NCI-H524 treated with DMSO at 0.1 percent for 48 hours (cell line): Measurements from ENCODE around the gene MXRA8.
"Not testable (repeated sequence)": the region's sequence is repeated elsewhere in the genome, so short reads cannot be mapped to it uniquely, and the experiment has no call there.

Experiments used
- DNase-seq: peaks from one replicate; lab custom pipeline; 2025; lab: John Stamatoyannopoulos, UW

Gene MXRA8, protein sequence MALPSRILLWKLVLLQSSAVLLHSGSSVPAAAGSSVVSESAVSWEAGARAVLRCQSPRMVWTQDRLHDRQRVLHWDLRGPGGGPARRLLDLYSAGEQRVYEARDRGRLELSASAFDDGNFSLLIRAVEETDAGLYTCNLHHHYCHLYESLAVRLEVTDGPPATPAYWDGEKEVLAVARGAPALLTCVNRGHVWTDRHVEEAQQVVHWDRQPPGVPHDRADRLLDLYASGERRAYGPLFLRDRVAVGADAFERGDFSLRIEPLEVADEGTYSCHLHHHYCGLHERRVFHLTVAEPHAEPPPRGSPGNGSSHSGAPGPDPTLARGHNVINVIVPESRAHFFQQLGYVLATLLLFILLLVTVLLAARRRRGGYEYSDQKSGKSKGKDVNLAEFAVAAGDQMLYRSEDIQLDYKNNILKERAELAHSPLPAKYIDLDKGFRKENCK

DNA sequence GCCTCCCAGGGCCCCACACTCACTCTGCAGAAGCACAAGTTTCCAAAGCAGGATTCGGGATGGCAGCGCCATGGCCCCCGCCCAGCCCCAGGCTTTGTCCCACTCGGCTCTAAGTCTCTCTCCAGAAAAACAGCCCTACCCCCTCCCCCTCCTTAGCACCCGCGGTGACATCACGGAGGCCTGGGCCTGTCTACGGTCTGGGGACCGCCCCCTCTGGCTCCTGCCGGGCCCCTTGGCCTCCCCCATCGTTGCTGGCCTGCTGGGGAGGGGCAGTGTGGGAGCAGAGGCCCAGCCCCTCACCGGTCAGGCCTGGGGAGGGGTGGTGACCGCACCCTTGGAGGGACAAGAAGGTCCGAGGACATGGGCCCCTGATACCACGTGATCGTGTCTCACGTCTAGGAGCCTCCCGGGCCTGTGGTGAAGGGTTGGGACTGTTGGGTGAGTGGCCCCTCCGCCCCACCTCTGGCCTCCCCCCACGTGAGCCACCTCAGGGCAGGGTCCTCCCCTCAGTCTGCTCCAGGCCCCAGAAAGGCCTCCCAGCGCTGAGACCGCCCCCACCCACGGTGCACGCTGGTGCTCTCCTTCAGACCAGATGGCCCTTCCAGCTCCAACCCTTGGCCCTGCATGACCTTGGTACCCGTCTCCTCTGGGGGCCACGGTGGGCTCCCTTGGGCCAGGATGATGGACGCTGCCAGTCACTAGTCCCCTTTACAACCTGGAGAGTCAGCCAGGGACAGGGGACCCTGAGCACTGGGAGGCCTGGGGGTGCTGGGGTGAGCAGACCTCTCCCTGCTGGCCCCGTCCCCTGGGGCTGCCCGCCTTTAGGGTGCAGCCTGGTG is at the start of gene MXRA8:
MXRA8 (minus strand) TSS at position 123 of the 839 bp plus-strand sequence; CDS start at position 72, 51 bp downstream.
- no peak for DNase-seq

DNA sequence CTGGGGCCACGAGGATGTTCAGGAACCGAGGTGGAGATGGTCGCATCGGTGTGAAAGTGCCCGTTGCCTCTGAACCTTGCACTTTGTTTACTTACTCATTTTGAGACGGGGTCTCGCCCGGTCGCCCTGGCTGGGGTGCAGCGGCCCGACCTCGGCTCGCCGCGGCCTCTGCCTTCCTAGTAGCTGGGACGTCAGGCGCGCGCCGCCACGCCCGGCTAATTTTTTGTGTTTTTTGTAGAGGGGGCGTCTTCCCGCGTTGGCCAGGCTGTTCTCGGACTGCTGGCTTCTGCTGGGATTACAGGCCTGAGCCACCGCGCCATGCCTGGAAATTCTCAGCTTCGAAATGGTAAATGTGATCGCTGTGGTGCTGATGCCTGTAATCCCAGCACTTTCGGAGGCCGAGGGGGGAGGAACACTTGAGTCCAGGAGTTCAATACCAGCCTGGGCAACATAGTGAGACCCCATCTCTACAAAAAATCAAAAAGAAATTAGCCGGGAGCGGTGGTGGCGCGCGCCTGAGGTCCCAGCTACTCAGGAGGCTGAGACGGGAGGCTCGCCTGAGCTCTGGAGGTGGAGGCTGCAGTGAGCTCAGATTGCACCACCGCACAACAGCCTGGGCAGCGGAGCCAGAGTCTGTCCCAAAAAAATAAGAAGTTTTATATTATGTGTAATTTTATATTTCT is 49.4 kb upstream of the MXRA8 start:
- no peak for DNase-seq

DNA sequence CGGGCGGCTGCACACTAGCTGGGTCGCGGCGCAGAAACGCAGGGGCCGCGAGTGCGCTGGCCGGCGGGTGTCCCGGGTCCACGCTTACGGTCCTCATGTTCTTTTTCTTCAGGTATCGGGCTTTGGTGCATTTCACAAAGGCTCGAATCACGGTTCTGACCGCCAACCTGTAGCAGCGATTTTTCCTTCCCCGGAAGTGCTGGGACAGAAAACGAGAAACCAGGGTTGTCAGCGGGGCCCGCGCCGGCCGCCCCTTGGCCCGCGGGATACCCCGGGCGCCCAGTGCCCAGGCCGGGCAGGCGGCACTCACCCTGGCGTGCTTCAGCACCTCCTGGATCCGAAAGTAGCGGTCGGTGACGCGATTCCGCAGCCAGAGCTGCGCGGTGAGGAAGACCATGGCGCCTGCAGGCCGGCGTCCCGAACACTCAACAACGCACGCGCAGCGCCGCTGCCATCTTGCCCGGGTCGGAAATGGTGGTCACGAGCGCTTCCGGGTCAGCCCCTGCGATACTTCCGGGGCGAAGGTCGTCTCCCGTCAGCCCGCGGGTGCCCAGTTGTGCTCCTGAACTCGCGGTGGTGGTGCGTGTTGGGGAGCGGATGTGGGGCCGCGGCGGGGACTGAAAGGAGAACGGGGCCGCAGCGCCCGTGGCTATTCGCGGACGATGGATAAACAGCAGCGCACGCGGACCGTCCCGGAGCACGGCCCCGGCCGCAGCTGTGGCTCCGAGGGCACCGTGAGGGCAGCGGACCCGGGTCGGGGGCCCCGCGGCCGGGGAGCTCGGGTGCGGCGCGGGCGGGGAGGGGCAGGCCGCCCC is 48.7 kb upstream of the MXRA8 start, which contains the start of gene MRPL20:
MRPL20 (minus strand) TSS at position 473 of the 815 bp plus-strand sequence; CDS start at position 397, 76 bp downstream.
- peak; percentile 60 for DNase-seq

DNA sequence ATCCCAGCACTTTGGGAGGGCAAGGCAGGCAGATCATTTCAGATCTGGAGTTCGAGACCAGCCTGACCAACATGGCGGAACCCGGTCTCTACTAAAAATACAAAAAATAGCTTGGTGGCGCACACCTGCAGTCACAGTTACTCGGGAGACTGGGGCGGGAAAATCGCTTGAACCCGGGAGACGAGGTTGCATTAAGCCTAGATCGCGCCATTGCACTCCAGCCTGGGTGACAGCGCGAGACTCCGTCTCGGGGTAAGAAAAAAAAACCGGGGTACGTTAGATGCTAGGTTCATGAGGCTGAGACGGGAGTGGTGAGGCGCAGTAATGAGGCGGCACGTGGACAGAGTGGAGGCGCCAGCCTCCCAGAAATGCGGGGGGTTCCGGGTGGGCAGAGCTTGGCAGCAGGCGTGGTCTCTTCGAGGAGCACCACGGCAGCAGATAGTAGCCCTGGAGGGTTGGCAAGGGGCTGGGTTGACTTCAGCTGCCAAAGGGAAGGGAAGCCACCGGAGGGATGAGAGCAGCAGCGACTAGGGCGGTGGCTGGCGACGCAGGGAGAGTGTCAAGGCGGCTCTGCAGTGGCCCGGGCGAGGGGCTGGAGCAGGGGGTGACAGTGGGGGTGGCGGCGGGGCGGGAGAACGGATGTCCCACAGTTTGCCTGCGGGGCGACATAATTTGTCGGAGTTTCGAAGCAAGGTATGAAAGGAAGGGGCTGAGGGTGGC is 47.9 kb upstream of the MXRA8 start:
- DNase-seq = no peak

DNA sequence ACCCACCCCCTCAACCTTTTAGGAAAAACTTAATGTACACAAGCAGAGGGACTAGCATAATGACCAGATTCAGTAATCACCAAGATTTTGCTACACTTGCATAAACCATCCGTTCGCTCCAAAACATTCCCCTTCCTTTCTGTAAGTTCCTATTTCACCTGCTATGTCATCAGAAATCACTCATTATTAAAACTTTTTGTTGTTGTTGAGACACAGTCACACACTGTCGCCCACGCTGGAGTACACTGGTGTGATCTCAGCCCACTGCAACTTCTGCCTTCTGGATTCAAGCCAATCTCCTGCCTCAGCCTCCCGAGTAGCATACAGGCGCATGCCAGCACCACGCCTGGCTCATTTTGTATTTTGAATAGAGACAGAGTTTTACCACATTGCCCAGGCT is 45.3 kb upstream of the MXRA8 start:
- no peak for DNase-seq

DNA sequence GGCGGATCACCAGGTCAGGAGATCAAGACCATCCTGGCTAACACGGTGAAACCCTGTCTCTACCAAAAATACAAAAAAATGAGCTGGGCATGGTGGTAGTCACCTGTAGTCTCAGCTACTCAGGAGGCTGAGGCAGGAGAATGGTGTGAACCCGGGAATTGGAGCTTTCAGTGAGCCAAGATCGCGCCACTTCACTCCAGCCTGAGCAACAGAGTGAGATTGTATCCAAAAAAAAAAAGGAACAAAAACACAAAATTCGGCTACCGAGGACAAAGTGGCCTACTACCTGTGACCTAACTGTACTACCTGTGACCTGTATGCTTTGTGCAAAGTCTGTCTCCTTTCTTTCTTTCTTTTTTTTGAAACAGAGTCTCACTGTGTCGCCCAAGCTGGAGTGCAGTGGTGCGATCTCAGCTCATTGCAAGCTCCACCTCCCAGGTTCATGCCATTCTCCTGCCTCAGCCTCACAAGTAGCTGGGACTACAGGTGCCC is 44.6 kb upstream of the MXRA8 start:
- not testable (repeated sequence) for DNase-seq

DNA sequence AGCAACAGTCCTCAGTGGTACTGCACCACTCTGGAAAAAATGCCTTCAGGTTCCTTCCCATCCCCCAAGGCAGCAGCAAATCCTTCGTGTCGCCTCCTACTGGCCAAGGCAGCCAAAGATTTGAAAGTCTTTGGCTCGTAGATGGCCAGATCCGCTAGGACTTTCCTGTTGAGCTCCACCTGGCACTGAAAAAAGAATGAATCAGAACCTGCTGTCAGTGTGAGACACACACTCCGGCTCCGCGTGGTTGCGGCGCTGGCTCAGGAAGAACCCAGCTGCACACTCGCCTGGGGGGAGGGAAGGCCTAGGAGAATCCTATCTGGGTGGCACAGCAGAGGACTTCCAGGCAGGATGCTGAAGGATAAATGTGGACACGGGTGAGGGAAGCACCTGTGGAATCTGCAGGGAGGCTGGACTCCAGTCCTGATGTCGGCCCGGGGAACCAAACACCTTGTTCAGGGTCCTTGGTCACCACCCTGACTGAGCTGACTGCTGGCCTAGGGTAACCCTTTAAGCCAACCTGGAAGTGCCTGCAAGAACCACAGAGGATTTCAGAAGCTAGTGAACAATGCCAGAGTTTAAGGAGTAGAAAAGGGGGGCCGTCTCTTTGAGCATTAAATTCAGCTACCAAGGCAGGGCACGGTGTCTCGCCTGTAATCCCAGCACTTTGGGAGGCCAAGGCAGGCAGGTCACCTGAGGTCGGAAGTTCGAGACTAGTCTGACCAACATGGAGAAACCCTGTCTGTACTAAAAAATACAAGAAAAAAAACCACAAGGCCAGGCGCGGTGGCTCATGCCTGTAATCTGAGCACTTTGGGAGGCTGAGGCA is 43.9 kb upstream of the MXRA8 start:
- no peak for DNase-seq

DNA sequence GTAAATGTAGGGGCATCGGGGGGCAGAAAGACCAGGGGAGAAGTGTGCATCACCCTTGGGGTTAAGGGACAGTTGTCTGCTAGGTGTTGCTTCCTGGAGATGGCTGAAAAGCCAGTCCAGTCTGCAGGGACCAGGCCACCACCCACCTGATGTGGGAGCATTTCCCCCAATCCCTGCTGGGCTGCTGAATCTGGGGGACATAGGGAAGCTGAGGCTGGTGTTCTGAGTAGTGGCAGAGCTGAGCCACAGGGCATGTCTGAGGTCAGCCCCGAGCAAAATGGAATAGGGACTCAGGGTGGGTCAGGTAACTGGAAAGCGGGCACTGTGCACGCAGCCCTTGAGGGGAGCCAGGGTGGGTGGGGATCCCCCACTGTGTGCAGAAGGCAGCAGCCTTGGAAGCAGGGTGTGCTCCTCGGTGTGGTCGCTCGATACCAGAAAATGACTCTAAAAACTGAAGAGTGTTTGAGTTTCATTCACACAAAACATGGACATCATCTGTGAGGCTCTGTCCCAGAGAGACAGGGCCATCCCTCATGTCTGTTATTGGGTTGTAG is 43.2 kb upstream of the MXRA8 start:
- no peak for DNase-seq

DNA sequence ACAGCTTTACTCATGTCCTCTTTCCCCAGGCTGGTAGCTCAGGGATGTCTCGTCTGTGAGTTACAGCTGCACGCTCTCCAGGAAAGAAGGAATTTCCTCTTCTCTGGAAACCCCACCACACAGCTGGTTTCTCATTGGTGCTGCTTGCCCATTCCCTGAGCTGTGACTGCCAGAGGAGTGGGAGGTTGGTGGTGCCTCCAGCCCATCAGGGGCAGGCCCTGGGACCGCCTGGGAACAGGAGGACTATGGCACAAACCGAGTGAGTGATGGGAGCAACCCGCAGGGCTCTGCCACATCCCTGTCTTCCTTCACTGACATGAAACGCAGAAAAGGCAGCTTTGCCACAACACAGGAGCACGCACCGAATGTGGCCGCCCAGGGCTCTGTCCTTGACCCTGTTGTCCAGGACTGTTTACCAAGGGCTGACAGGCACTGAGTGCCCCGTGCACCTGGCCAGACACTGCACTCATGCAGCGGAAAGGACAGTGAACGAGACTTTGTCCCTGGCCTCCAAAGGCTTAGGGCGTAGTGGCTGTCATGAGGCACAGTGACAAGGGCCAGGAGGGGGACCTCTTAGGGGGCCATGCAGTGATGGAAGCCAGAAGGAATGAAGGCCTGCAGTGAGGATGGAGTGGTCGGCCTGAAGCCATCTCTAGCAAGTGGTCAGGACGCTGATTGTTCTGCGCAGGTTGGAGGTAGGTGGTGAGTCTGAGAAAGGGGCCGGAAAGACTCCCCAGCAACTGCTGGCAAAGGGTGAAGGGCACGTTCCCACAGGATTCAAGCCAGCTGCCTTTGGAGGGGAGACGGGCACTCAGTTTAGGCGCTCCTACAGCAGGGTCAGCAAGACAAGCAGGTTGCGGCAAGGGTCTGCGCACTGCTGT is 42.5 kb upstream of the MXRA8 start:
- no peak for DNase-seq

DNA sequence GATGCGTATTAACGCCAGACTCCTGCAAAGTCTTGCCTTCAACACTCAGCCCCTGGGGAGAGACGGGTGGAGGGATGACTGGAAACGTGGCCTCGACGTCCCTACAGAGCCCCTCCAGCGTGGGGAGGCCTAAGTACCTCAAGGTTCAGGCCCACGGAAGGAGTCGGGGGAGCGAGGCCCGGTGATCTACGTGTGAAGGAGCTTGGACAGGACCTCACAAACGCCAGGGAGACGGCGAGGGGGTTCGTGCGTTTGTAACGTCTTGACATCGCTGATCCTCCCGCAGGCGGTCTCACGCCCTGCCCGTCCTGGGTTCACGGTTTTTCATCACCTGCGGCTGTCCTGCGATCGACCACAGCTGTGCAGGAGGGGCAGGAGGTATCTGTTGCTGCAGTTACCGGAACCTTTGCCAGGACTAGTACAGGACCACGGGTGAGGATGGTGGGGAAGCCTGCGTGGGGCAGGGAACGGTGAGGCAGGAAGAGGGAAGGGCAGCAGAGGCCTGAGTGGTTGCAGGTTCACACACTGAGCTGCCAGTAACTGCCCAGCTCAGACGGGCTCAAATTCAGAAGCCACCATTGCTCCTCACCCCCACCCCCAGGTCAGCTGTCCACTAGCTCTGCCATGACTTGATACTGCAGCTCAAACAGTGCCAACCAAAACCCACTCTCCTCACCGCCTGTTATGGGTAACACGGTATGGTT is 41.7 kb upstream of the MXRA8 start:
- no peak for DNase-seq

DNA sequence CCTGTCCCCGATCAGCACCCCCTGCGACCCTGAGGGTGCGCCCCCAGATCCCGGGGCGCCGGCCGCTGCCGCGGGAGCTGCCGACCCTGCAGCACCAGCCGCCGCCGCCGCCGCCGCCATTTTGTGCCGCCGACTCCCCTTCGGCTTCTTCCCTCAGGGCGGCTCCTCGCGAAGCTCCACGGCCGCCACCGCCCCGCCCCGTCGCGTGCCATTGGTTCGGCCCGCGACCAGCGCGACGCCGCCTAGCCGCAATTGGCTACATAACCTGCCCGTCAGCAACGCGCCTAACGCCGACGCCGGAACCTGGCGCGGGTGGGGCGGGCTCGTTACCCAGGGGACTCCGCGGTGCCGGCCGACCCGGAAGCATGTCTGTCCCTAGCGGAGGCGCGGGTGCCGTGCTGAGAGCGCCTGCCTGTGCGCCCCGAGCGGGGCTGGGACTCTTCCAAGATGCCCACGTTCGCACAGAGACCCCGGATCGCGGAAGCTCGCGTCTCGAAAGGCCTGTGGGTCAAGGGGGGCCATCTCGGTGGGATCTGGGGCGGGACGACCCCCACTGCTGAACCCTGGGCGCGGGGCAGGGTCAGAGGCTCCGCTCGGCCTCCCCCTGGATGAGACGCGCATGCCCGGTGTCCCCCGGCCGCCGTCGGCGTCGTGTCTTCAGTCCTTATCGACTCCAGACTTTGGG is 41.0 kb upstream of the MXRA8 start, which contains the start of gene CCNL2:
CCNL2 (minus strand) TSS at position 149 of the 685 bp plus-strand sequence; CDS start at position 120, 29 bp downstream.
- peak; percentile 55 for DNase-seq

DNA sequence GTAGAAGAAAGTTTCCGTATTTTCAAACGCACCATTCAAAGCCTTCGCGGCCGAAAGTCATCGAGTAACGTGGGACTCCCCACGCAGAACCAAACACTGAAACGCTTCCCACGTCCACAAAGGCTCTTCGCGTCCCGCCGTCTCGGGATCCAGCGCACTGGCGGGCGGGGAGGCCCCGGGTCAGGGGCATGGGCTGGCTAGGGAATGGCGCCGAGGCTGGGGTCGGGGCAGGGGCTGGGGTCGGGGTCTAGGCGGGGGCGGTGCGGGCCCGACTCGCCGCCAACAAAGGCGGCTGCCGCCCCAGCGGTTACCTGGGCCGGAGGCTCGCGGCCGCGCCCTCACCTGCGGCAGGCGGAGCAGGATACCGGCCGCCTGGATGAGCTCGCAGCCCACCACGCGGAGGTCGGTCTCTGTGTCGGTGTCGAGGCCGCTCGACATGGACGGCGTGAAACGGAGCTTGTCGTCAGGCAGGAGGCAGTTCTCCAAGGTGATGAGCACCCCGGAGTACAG is 40.4 kb upstream of the MXRA8 start:
- DNase-seq = no peak

DNA sequence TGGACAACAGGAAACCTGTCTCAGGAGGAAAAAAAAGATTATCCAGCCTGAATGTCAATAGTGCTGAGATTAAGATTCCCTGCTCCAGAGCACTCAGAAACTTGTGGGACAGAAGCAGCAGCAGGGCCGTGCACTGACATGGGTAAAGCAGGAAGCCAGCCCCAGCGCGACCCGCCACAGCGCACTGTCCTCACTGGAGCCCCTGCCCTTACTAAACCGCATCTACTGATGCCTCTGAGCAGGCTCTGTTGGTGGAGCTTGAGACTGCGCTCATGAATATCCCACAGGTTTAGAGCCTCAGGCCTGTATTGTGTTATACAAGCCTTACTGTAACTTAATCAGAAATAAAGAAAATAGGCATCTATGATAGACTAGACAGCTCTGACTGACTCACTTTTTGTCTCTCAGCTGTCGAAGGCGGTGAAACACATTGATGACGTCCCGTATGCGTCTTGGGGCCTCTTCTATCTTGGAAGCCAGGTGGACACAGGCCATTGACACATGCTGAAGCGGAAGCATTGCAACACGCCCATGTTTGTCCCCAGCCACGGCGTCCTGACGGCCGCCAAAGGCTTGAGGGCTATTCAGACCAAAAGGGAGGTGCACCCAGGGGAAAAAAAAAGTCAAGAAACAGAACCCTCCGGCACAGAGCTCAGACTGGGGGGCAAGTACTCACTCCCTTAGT is 39.6 kb upstream of the MXRA8 start:
- no peak for DNase-seq

DNA sequence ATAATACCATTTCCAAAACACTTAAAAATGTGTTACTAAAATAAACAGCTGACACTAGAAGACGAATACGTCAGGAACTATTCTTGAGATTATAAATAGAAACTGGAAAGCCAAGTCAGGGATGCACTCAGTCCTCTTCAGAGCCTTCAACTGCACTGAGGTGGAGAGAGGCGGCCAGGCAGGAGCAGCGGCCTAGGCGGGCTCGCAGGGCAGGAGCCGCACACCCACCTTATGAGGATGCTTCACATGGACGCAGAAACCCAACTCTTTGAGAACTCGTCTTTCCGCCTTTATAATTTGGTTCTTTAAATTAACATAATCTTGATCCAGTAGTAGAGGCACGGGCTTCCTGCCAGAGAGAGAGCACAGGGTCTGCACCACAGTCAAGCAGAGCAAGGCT is 36.8 kb upstream of the MXRA8 start:
- DNase-seq = no peak

DNA sequence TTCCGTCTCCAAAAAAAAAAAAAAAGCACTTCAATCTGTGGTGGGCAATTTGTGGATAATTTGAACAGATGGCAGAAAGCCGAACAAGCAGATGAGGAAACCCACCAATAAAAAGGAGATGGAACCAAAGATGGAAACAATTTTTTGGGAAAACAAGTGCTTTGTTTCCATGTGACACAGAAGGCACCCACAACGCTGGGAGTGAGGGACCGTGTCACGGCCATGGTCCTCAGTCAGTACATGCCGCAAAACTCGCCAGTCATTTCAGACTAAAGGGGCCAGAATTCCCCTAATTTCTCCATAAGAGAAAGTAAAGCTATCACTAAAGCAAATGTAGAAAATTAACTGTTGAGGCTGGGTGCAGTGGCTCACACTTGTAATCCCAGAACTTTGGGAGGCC is 35.8 kb upstream of the MXRA8 start:
- DNase-seq = no peak

DNA sequence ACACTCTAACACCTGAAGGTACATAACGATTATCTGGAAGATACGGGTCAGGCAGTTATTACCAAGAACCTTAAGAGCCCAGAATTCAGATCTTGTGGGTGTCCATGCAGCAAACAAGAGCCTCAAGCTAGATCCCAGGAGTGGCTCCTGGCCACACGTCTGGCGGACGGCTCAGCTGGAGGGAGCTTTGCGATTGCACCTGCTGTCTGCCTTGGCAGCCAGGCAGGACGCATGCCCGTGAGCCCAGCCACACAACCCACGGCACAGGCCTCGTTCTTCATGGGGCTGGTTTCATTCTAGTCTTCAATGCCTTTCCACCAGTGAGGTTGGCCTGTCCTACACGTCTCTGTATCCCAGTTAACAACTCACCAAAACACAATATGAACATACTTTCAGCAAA is 35.1 kb upstream of the MXRA8 start:
- DNase-seq = no peak
